OCI-LY7 (cell line): ENCODE measurements around the gene LPAR1. TPM values are rescaled to one million over a fixed set of nuclear protein-coding genes. Genes with fewer than 3 reads are reported as not detected.

ENCODE experiments used
- BruUV-seq: library from RNA; stranded (reverse); fragments of 400-500 nt; replicated peaks from 2 replicates; lab custom pipeline; 2021; lab: Mats Ljungman, UMichigan
- CTCF ChIA-PET: fragments of 300-600 bp; sonication (Branson Sonifier 250); formaldehyde crosslinking; loops from one replicate; lab custom pipeline; 2022; ENCODE audit warnings: antibody characterized with exemption; ENCODE audit not compliant: unreplicated experiment; lab: Charles Lee
- POLR2A ChIA-PET: fragments of 300-600 bp; sonication (Branson Sonifier 250); formaldehyde crosslinking; loops from one replicate; lab custom pipeline; 2022; ENCODE audit warnings: antibody characterized with exemption; lab: Charles Lee
- DNase-seq: peaks from one replicate; pipeline ENCODE4 v3.0.0-alpha.2; 2015; ENCODE audit warnings: low spot score
- H2AFZ ChIP-seq: fragments of 200-600 bp; sonication (generic), shearing (Covaris generic); 2 replicates; pipeline ENCODE4 v1.6.1; 2014; ENCODE audit warnings: mild to moderate bottlenecking, antibody characterized with exemption, low read length, moderate library complexity
- H3K27ac ChIP-seq: fragments of 200-600 bp; sonication (generic); 2 replicates; pipeline ENCODE4 v1.5.1; 2014; ENCODE audit warnings: mixed run types, low read depth, mild to moderate bottlenecking, moderate library complexity, low read length, inconsistent platforms; ENCODE audit not compliant: poor library complexity, severe bottlenecking
- H3K36me3 ChIP-seq: fragments of 200-600 bp; sonication (generic); 2 replicates; pipeline ENCODE4 v1.6.1; 2014; ENCODE audit warnings: mild to moderate bottlenecking, antibody characterized with exemption, low read length, moderate library complexity, mixed read lengths; ENCODE audit not compliant: insufficient read depth
- H3K4me1 ChIP-seq: fragments of 200-600 bp; sonication (generic); 2 replicates; pipeline ENCODE4 v1.5.1; 2014; ENCODE audit warnings: mild to moderate bottlenecking, low read length; ENCODE audit not compliant: insufficient read depth, poor library complexity, severe bottlenecking
- H3K4me2 ChIP-seq: fragments of 200-600 bp; sonication (generic); 2 replicates; pipeline ENCODE4 v1.6.1; 2014; ENCODE audit warnings: mild to moderate bottlenecking, low read length
- H3K4me3 ChIP-seq: fragments of 200-600 bp; sonication (generic); 2 replicates; pipeline ENCODE4 v1.5.1; 2014; ENCODE audit warnings: mild to moderate bottlenecking, low read depth, low read length; ENCODE audit not compliant: poor library complexity, severe bottlenecking
- H3K79me2 ChIP-seq: fragments of 200-600 bp; sonication (generic); 2 replicates; pipeline ENCODE4 v1.6.1; 2016; ENCODE audit warnings: low read depth, mild to moderate bottlenecking, low read length, moderate library complexity, mixed read lengths; ENCODE audit not compliant: insufficient read depth
- H3K9me2 ChIP-seq: fragments of 200-600 bp; sonication (generic); 2 replicates; pipeline ENCODE4 v1.6.1; 2016; ENCODE audit warnings: mild to moderate bottlenecking, low read length, mixed read lengths; ENCODE audit not compliant: insufficient read depth
- H3K9me3 ChIP-seq: fragments of 200-600 bp; sonication (generic); 2 replicates; pipeline ENCODE4 v1.6.1; 2014; ENCODE audit warnings: mild to moderate bottlenecking, mixed run types, low read length, mixed read lengths
- H4K20me1 ChIP-seq: fragments of 200-600 bp; sonication (generic); 2 replicates; pipeline ENCODE4 v1.6.1; 2014; ENCODE audit warnings: mild to moderate bottlenecking, antibody characterized with exemption, low read length, moderate library complexity, mixed read lengths; ENCODE audit not compliant: insufficient read depth
- EZH2phosphoT487 ChIP-seq: fragments of 200-600 bp; sonication (generic); IDR thresholded peaks from 2 replicates; pipeline ENCODE4 v1.6.1; 2018; ENCODE audit warnings: low read depth, borderline replicate concordance, mild to moderate bottlenecking, mixed run types, antibody characterized with exemption, low read length, moderate library complexity, mixed read lengths
- intact Hi-C: fragments of 100-400 bp; cut with micrococcal nuclease; formaldehyde crosslinking; loops from one replicate; pipeline ENCODE4 v1.10.0; 2022; ENCODE audit not compliant: unreplicated experiment
- total RNA-seq, 2 experiments: library from RNA; depleted of rRNA in 1 of 2; stranded (reverse); fragments of >200 nt in 1 of 2; shearing (Covaris generic) in 1 of 2; gene quantifications; 2 replicates each; pipeline ENCODE4 v1.2.3, GENCODE V29; 2014 to 2022
- TF ChIP-seq, protein P1 (sequence below): fragments of 200-600 bp; sonication (generic); conservative IDR thresholded peaks from 2 replicates; pipeline ENCODE4 v1.5.1; 2014; ENCODE audit warnings: mild to moderate bottlenecking, antibody characterized with exemption, low read length, moderate library complexity, mixed read lengths

The LPAR1 gene
- total RNA-seq, 2 experiments from 2014 or later = not detected

DNA sequence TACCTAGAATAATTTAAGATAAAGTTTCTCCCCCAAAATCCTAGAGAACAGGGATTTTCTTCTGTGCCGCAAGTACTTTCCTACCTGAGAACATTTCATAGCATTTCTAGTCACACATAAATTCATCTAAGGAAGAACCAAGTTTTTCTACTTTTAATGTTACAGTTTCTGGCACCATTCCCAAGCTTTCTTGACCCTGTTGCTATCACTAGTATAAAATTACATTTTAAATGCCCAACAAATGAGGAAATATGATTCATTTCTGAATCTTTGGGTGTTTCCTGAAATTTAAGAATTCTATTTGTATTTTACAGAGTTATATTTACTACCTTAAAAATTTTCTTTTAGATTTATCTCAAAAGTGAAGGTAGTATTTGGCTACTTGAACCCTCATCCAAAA is 137.8 kb downstream of the LPAR1 start:
- TF ChIP-seq, protein P1, sequence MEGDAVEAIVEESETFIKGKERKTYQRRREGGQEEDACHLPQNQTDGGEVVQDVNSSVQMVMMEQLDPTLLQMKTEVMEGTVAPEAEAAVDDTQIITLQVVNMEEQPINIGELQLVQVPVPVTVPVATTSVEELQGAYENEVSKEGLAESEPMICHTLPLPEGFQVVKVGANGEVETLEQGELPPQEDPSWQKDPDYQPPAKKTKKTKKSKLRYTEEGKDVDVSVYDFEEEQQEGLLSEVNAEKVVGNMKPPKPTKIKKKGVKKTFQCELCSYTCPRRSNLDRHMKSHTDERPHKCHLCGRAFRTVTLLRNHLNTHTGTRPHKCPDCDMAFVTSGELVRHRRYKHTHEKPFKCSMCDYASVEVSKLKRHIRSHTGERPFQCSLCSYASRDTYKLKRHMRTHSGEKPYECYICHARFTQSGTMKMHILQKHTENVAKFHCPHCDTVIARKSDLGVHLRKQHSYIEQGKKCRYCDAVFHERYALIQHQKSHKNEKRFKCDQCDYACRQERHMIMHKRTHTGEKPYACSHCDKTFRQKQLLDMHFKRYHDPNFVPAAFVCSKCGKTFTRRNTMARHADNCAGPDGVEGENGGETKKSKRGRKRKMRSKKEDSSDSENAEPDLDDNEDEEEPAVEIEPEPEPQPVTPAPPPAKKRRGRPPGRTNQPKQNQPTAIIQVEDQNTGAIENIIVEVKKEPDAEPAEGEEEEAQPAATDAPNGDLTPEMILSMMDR = no peak
- TF ChIP-seq EZH2phosphoT487 = no peak
- no TSS peak for BruUV-seq
- intact Hi-C loops = no loop called here
- no peak overlapping the region for H2AFZ ChIP-seq
- CTCF ChIA-PET = no interaction called here
- no peak overlapping the region for H3K4me3 ChIP-seq
- no peak overlapping the region for H3K27ac ChIP-seq
- H3K9me3 ChIP-seq = no peaks in the 10 kb centered on the region
- no peaks in the 10 kb centered on the region for H3K9me2 ChIP-seq
- H3K4me1 ChIP-seq = no peaks in the 10 kb centered on the region
- no peak for DNase-seq
- H3K4me2 ChIP-seq = no peak overlapping the region
- POLR2A ChIA-PET = no interaction called here
- H3K79me2 ChIP-seq = no peaks in the 10 kb centered on the region
- H3K36me3 ChIP-seq = no peaks in the 10 kb centered on the region
- no peaks in the 10 kb centered on the region for H4K20me1 ChIP-seq

- TF ChIP-seq EZH2phosphoT487 = no peak
- TF ChIP-seq, protein P1 = no peak
- Histone ChIP-seq H3K9me3 (no peaks in the 10 kb centered on the region), H3K9me2 (no peaks in the 10 kb centered on the region), H3K36me3 (no peaks in the 10 kb centered on the region), H3K4me2 (no peak overlapping the region), H3K79me2 (no peaks in the 10 kb centered on the region), H3K4me3 (no peak overlapping the region), H3K4me1 (no peaks in the 10 kb centered on the region), H2AFZ (no peak overlapping the region), H4K20me1 (no peaks in the 10 kb centered on the region), H3K27ac (no peak overlapping the region)
- ChIA-PET CTCF (no interaction called here), POLR2A (interaction anchor here (1.2 kb wide), 1 partner anchor 50 kb away, joined by 3 read pairs; no protein-coding TSS in a partner anchor)
- DNase-seq = no peak
- no TSS peak for BruUV-seq
- intact Hi-C loops = loop anchor here (10.0 kb wide), 1 partner anchor 56 kb away; no protein-coding TSS in a partner anchor
Measured at GRCh38 chr9:110898866-110899265, 139.4 kb downstream of the LPAR1 start.

GRCh38 chr9:110898358-110898757 is 139.9 kb downstream of the LPAR1 start:
- no peaks in the 10 kb centered on the region for H3K9me2 ChIP-seq
- no peak for TF ChIP-seq EZH2phosphoT487
- TF ChIP-seq, protein P1 = no peak
- BruUV-seq = no TSS peak
- H3K9me3 ChIP-seq = no peaks in the 10 kb centered on the region
- DNase-seq = no peak
- no peak overlapping the region for H3K4me3 ChIP-seq
- H3K79me2 ChIP-seq = no peaks in the 10 kb centered on the region
- H3K4me2 ChIP-seq = no peak overlapping the region
- ChIA-PET CTCF (no interaction called here), POLR2A (interaction anchor here (1.2 kb wide), 1 partner anchor 49 kb away, joined by 3 read pairs; no protein-coding TSS in a partner anchor)
- no peaks in the 10 kb centered on the region for H3K4me1 ChIP-seq
- no peak overlapping the region for H3K27ac ChIP-seq
- H4K20me1 ChIP-seq = no peaks in the 10 kb centered on the region
- no peak overlapping the region for H2AFZ ChIP-seq
- no peaks in the 10 kb centered on the region for H3K36me3 ChIP-seq
- intact Hi-C loops = loop anchor here (10.0 kb wide), 1 partner anchor 56 kb away; no protein-coding TSS in a partner anchor
